DND-41 (cell line): ENCODE measurements around the gene PGPEP1.

Source experiments
- ATAC-seq: fragments of 200-7000 bp; cut with Tn5 transposase; 3 replicates; pipeline ENCODE4 v1.9.1; 2021; ENCODE audit warnings: low read depth; ENCODE audit not compliant: insufficient read depth
- DNase-seq: peaks from one replicate; pipeline ENCODE4 v3.0.0-alpha.2; 2020
- H2AFZ ChIP-seq: 2 replicates; pipeline ENCODE4 v1.6.0; 2012; ENCODE audit warnings: low read depth, low read length
- H3K27ac ChIP-seq: 2 replicates; pipeline ENCODE4 v1.5.1; 2012; ENCODE audit warnings: low read length, inconsistent platforms
- H3K27me3 ChIP-seq: fragments of 200-600 bp; sonication (generic); 2 replicates; pipeline ENCODE4 v1.6.0; 2012; ENCODE audit warnings: low read length, mild to moderate bottlenecking, inconsistent platforms; ENCODE audit not compliant: insufficient read depth, poor library complexity
- H3K36me3 ChIP-seq: 2 replicates; pipeline ENCODE4 v1.5.1; 2012; ENCODE audit warnings: low read length, inconsistent platforms; ENCODE audit not compliant: insufficient read depth
- H3K4me1 ChIP-seq: 2 replicates; pipeline ENCODE4 v1.5.1; 2012; ENCODE audit warnings: mild to moderate bottlenecking, low read length; ENCODE audit not compliant: insufficient read depth
- H3K4me2 ChIP-seq: 2 replicates; pipeline ENCODE4 v1.6.0; 2012; ENCODE audit warnings: mild to moderate bottlenecking, moderate library complexity, low read length, inconsistent platforms; ENCODE audit not compliant: insufficient read depth
- H3K4me3 ChIP-seq, 2 experiments: fragments of 200-600 bp in 1 of 2; shearing (Covaris generic) in 1 of 2; 2 replicates each; pipeline ENCODE4 v1.5.1; 2012 to 2016; ENCODE audit warnings: inconsistent platforms in 2 of 2, low read length in 2 of 2, mild to moderate bottlenecking in 2 of 2, low read depth in 1 of 2, moderate library complexity in 1 of 2
- H3K79me2 ChIP-seq: 2 replicates; pipeline ENCODE4 v1.6.0; 2012; ENCODE audit warnings: low read length, inconsistent platforms; ENCODE audit not compliant: insufficient read depth
- H3K9ac ChIP-seq: 2 replicates; pipeline ENCODE4 v1.6.0; 2012; ENCODE audit warnings: low read depth, mild to moderate bottlenecking, inconsistent platforms, low read length, moderate library complexity
- H3K9me3 ChIP-seq: 2 replicates; pipeline ENCODE4 v1.5.1; 2012; ENCODE audit warnings: low read length, moderate library complexity, mild to moderate bottlenecking, inconsistent platforms; ENCODE audit not compliant: insufficient read depth, severe bottlenecking
- H4K20me1 ChIP-seq: 2 replicates; pipeline ENCODE4 v1.6.0; 2012; ENCODE audit warnings: low read length; ENCODE audit not compliant: insufficient read depth
- CTCF ChIP-seq: IDR thresholded peaks from 2 replicates; pipeline ENCODE4 v1.5.1; 2012; ENCODE audit warnings: borderline replicate concordance, low read length, moderate library complexity, mild to moderate bottlenecking; ENCODE audit not compliant: poor library complexity, severe bottlenecking; ENCODE audit errors: extremely low read depth
- EZH2 ChIP-seq: IDR thresholded peaks from 3 replicates; pipeline ENCODE4 v1.6.1; 2012; ENCODE audit warnings: borderline replicate concordance, low read depth, mild to moderate bottlenecking, moderate library complexity, low read length, inconsistent platforms; ENCODE audit not compliant: severe bottlenecking

PGPEP1 gene

GRCh38 chr19:18304208-18304457 is 36.3 kb upstream of the PGPEP1 start:
- no peaks in the 10 kb centered on the region; the same call in 1 of the 2 replicates for H3K79me2 ChIP-seq
- H3K4me2 ChIP-seq: peak overlapping the region; percentile 69
- TF ChIP-seq CTCF (no peak), EZH2 (no peak)
- H3K9me3 ChIP-seq: no peaks in the 10 kb centered on the region
- H2AFZ ChIP-seq: peak overlapping the region; percentile 74
- peak overlapping the region; percentile 94 for H3K27ac ChIP-seq
- H4K20me1 ChIP-seq: 0 out of 2 replicates have a peak, but pooled peaks cover 8% of the 10 kb centered on the region
- no peaks in the 10 kb centered on the region for H3K27me3 ChIP-seq
- H3K9ac ChIP-seq: peak overlapping the region; percentile 64
- ATAC-seq: peak; percentile 18
- peaks cover 40% of the 10 kb centered on the region for H3K4me1 ChIP-seq
- no peak for DNase-seq
- H3K36me3 ChIP-seq: peaks cover 34% of the 10 kb centered on the region
- H3K4me3 ChIP-seq: peak overlapping the region in 1 of 2 experiments; percentile 54; a peak in 2 of 4 replicates

GRCh38 chr19:18304458-18305310 is 35.7 kb upstream of the PGPEP1 start:
- H3K9me3 ChIP-seq: no peaks in the 10 kb centered on the region
- H2AFZ ChIP-seq: peak overlapping the region; percentile 74
- peaks cover 40% of the 10 kb centered on the region for H3K4me1 ChIP-seq
- no peaks in the 10 kb centered on the region for H3K27me3 ChIP-seq
- peak overlapping the region; percentile 64 for H3K9ac ChIP-seq
- H3K4me3 ChIP-seq: peak overlapping the region; percentile 14 to 54; a peak in 3 of 4 replicates
- no peaks in the 10 kb centered on the region; the same call in 1 of the 2 replicates for H3K79me2 ChIP-seq
- peak overlapping the region; percentile 69 for H3K4me2 ChIP-seq
- DNase-seq: peak; percentile 84
- H3K36me3 ChIP-seq: peaks cover 40% of the 10 kb centered on the region
- peaks cover 13% of the 10 kb centered on the region; the same call in 1 of the 2 replicates for H4K20me1 ChIP-seq
- peak; percentile 31 for TF ChIP-seq CTCF
- no peak for TF ChIP-seq EZH2
- H3K27ac ChIP-seq: peak overlapping the region; percentile 94
- peak; percentile 85 for ATAC-seq

- H4K20me1 ChIP-seq: peaks cover 27% of the 10 kb centered on the region
- no peak overlapping the region for H2AFZ ChIP-seq
- H3K36me3 ChIP-seq: peaks cover 56% of the 10 kb centered on the region
- TF ChIP-seq CTCF (no peak), EZH2 (no peak)
- no peak for ATAC-seq
- peaks cover 40% of the 10 kb centered on the region for H3K4me1 ChIP-seq
- no peak overlapping the region for H3K9ac ChIP-seq
- H3K79me2 ChIP-seq: peaks cover 2% of the 10 kb centered on the region
- H3K9me3 ChIP-seq: no peaks in the 10 kb centered on the region
- no peak overlapping the region for H3K4me2 ChIP-seq
- no peak overlapping the region for H3K27ac ChIP-seq
- no peak for DNase-seq
- no peaks in the 10 kb centered on the region for H3K27me3 ChIP-seq
- no peak overlapping the region for H3K4me3 ChIP-seq
Measured at GRCh38 chr19:18306209-18306887, 34.0 kb upstream of the PGPEP1 start.
